T-helper 2 cell treated with Interferon-gamma antibody and Interleukin-4, amounts not matched to agents 100 ng/mL and 5 ng/mL, for 36 hours (primary cell): Measurements from ENCODE around the gene ERCC6L2. TPM values are rescaled to one million over a fixed set of nuclear protein-coding genes. Genes with fewer than 3 reads are reported as not detected.

Source experiments
- intact Hi-C: fragments of 100-400 bp; cut with micrococcal nuclease; formaldehyde crosslinking; loops from one replicate; pipeline ENCODE4 v1.15.1; 2023
- total RNA-seq: library from RNA; stranded (reverse); gene quantifications from 2 replicates; pipeline ENCODE4 v1.2.3, GENCODE V29; 2022

The ERCC6L2 gene
- total RNA-seq, 1 donor from 2014 or later: 32.3 TPM

GRCh38 chr9:95971815-95972214 is 96.3 kb downstream of the ERCC6L2 start:
- intact Hi-C loops: no loop called here

GRCh38 chr9:95974389-95974788 is 98.9 kb downstream of the ERCC6L2 start:
- intact Hi-C loops: no loop called here

- intact Hi-C loops: no loop called here
Observed at GRCh38 chr9:95977371-95977770, 101.9 kb downstream of the ERCC6L2 start.

GRCh38 chr9:95978106-95978505 is 102.6 kb downstream of the ERCC6L2 start:
- intact Hi-C loops: no loop called here

- intact Hi-C loops: no loop called here
Observed at GRCh38 chr9:95979446-95979845, 104.0 kb downstream of the ERCC6L2 start.

GRCh38 chr9:95980262-95981125 is 105.0 kb downstream of the ERCC6L2 start:
- intact Hi-C loops: loop anchor here (2.0 kb wide), 1 partner anchor 28 kb away; no protein-coding TSS in a partner anchor

GRCh38 chr9:95981761-95982390 is 106.4 kb downstream of the ERCC6L2 start:
- intact Hi-C loops: loop anchor here (2.0 kb wide), 1 partner anchor 27 kb away; no protein-coding TSS in a partner anchor

GRCh38 chr9:95985440-95986055 is 110.1 kb downstream of the ERCC6L2 start:
- intact Hi-C loops: no loop called here

GRCh38 chr9:95989297-95989696 is 113.8 kb downstream of the ERCC6L2 start:
- intact Hi-C loops: no loop called here

- intact Hi-C loops: no loop called here
Observed at GRCh38 chr9:95991326-95991725, 115.8 kb downstream of the ERCC6L2 start.

GRCh38 chr9:95992536-95992935 is 117.0 kb downstream of the ERCC6L2 start:
- intact Hi-C loops: no loop called here

- intact Hi-C loops: no loop called here
Observed at GRCh38 chr9:95993337-95993736, 117.8 kb downstream of the ERCC6L2 start.

- intact Hi-C loops: no loop called here
Observed at GRCh38 chr9:95999390-95999789, 123.9 kb downstream of the ERCC6L2 start.

- intact Hi-C loops: no loop called here
Observed at GRCh38 chr9:96004379-96004778, 128.9 kb downstream of the ERCC6L2 start.

GRCh38 chr9:96006296-96006879 is 130.9 kb downstream of the ERCC6L2 start:
- intact Hi-C loops: loop anchor here (5.0 kb wide), 1 partner anchor 56 kb away; no protein-coding TSS in a partner anchor

GRCh38 chr9:96006961-96007360 is 131.5 kb downstream of the ERCC6L2 start:
- intact Hi-C loops: loop anchor here (5.0 kb wide), 1 partner anchor 55 kb away; no protein-coding TSS in a partner anchor

GRCh38 chr9:96008502-96009222 is 133.2 kb downstream of the ERCC6L2 start:
- intact Hi-C loops: loop anchor here (1.0 to 5.0 kb wide), 4 partner anchors 28 to 410 kb away; partner anchors contain the start of gene ZNF367

- intact Hi-C loops: loop anchor here (1.0 to 5.0 kb wide), 4 partner anchors 28 to 410 kb away; partner anchors contain the start of gene ZNF367
Observed at GRCh38 chr9:96009223-96009602, 133.7 kb downstream of the ERCC6L2 start.

GRCh38 chr9:96009690-96010472 is 134.4 kb downstream of the ERCC6L2 start:
- intact Hi-C loops: loop anchor here (1.0 to 5.0 kb wide), 4 partner anchors 29 to 409 kb away; partner anchors contain the start of gene ZNF367

- intact Hi-C loops: no loop called here
Observed at GRCh38 chr9:96014078-96014477, 138.6 kb downstream of the ERCC6L2 start.
